Thyroid gland (tissue), 4 donors: ENCODE data around the gene CLIP1.

ENCODE experiments used
- CTCF ChIP-seq, 6 experiments: fragments of 200-600 bp in 3 of 6; fragments of 450-650 bp in 3 of 6; sonication (generic) in 3 of 6; IDR thresholded peaks; one replicate each; pipeline ENCODE4 v1.5.1; 2016 to 2019; ENCODE audit warnings: antibody characterized with exemption in 6 of 6, mild to moderate bottlenecking in 2 of 6, inconsistent platforms in 1 of 6, moderate library complexity in 1 of 6
- POLR2A ChIP-seq, 2 donors: fragments of 450-650 bp; IDR thresholded peaks; one replicate each; pipeline ENCODE4 v1.6.1; 2017; ENCODE audit warnings: antibody characterized with exemption in 2 of 2, mild to moderate bottlenecking in 2 of 2, moderate library complexity in 1 of 2

- TF ChIP-seq CTCF (IDR thresholded peaks at IDR 0.05) (no peak), POLR2A (IDR thresholded peaks at IDR 0.05) (peak; percentile 50 to 94)
Observed at GRCh38 chr12:122225683-122226365, 196.6 kb downstream of the CLIP1 start, which contains the start of gene DIABLO.
